Measurements from ENCODE around the gene CCDC32. TPM values are rescaled to one million over a fixed set of nuclear protein-coding genes. Genes with fewer than 3 reads are reported as not detected.

CCDC32 gene
- total and polyA plus RNA-seq, 2 donors (not counting 1 experiment from before 2014, with no cell fraction given): 29.5 to 76.6 TPM

- intact Hi-C loops (cut with micrococcal nuclease): loop anchor here (1.0 to 5.0 kb wide), 3 partner anchors 24 to 151 kb away; partner anchors contain the start of genes BAHD1 and RPUSD2
- peak overlapping the region in 1 of 2 donors; percentile 29 for H3K27ac ChIP-seq (ENCODE audit: low read length in 2 of 2)
- ChIA-PET CTCF (interaction anchor here (1.2 to 7.6 kb wide), 4 partner anchors 29 to 189 kb away, joined by 3 to 54 read pairs (median 8); partner anchors contain the start of gene CCDC32), POLR2A (interaction anchor here (0.6 kb wide), 1 partner anchor 85 kb away, joined by 3 read pairs; no protein-coding TSS in a partner anchor)
- DNase-seq (peak; percentile 22), ATAC-seq (ENCODE audit: low read depth) (no peak)
- no peaks in the 10 kb centered on the region for H3K9me3 Mint-ChIP-seq (ENCODE audit: insufficient read depth)
- TF ChIP-seq CTCF (IDR thresholded peaks at IDR 0.05): no peak
- no peak for TF ChIP-seq EZH2 (IDR thresholded peaks at IDR 0.05; ENCODE audit: borderline replicate concordance, insufficient read depth, low read depth, low read length, poor library complexity, severe bottlenecking)
- H3K4me1 ChIP-seq (ENCODE audit: control insufficient read depth in 2 of 2, insufficient read depth in 2 of 2, low read length in 2 of 2): peaks cover 10 to 22% of the 10 kb centered on the region in 2 donors
- no peak overlapping the region for H3K4me3 ChIP-seq (ENCODE audit: control extremely low read depth in 1 of 5, extremely low read depth in 1 of 5, insufficient read depth in 1 of 5, low read depth in 2 of 5, low read length in 4 of 5)
- no peaks in the 10 kb centered on the region for H3K27me3 ChIP-seq (replicated peaks in 1 of 4; ENCODE audit: control extremely low read depth in 1 of 4, control insufficient read depth in 3 of 4, insufficient read depth in 4 of 4, low read length in 3 of 4)
- H4K20me1 ChIP-seq (ENCODE audit: control insufficient read depth, insufficient read depth, low read length, poor library complexity, severe bottlenecking): no peaks in the 10 kb centered on the region
- H3K9ac ChIP-seq (ENCODE audit: low read length): no peak overlapping the region
- WGBS (ENCODE audit: insufficient coverage): no CpG with 5 or more reads among the region's 2 CpGs
- peak overlapping the region; percentile 96 for H3K4me3 Mint-ChIP-seq
- peak overlapping the region; percentile 85 for H3K4me2 ChIP-seq (replicated peaks; ENCODE audit: low read depth, low read length, poor library complexity, severe bottlenecking)
- peak overlapping the region; percentile 89 for H2AFZ ChIP-seq (ENCODE audit: insufficient read depth, low read depth, low read length, poor library complexity, severe bottlenecking)
- peaks cover 16% of the 10 kb centered on the region for H3K79me2 ChIP-seq (ENCODE audit: control insufficient read depth, insufficient read depth, low read length)
- peak overlapping the region; percentile 67 for H3K27ac Mint-ChIP-seq
- H3K9me3 ChIP-seq (ENCODE audit: control extremely low read depth in 1 of 3, control insufficient read depth in 2 of 3, insufficient read depth in 1 of 3, low read length in 2 of 3): no peaks in the 10 kb centered on the region
- no peaks in the 10 kb centered on the region for H3K36me3 ChIP-seq (replicated peaks in 1 of 2; ENCODE audit: control extremely low read depth in 1 of 2, control insufficient read depth in 1 of 2, extremely low read depth in 1 of 2, insufficient read depth in 2 of 2, low read length in 1 of 2)
- H3K27me3 Mint-ChIP-seq: no peaks in the 10 kb centered on the region
- peaks cover 23% of the 10 kb centered on the region for H3K4me1 Mint-ChIP-seq
Measured at GRCh38 chr15:40593165-40593564, 28.3 kb upstream of the CCDC32 start.

- no peaks in the 10 kb centered on the region for H3K9me3 ChIP-seq (ENCODE audit: control extremely low read depth in 1 of 3, control insufficient read depth in 2 of 3, insufficient read depth in 1 of 3, low read length in 2 of 3)
- no peak overlapping the region for H2AFZ ChIP-seq (ENCODE audit: insufficient read depth, low read depth, low read length, poor library complexity, severe bottlenecking)
- H3K4me3 Mint-ChIP-seq: peak overlapping the region; percentile 10
- no peak overlapping the region for H3K9ac ChIP-seq (ENCODE audit: low read length)
- ChIA-PET POLR2A (interaction anchor here (0.7 to 1.3 kb wide), 2 partner anchors 27 to 38 kb away, joined by 3 to 5 read pairs; partner anchors contain the start of gene CCDC32), CTCF (interaction anchor here (0.7 to 7.6 kb wide), 9 partner anchors 9 to 303 kb away, joined by 3 to 56 read pairs (median 5); partner anchors contain the start of genes CCDC32, RPUSD2 and VPS18)
- intact Hi-C loops (cut with micrococcal nuclease): loop anchor here (5.0 kb wide), 2 partner anchors 39 to 149 kb away; partner anchors contain the start of gene BAHD1
- peak overlapping the region; percentile 67 for H3K27ac Mint-ChIP-seq
- H3K36me3 ChIP-seq (replicated peaks in 1 of 2; ENCODE audit: control extremely low read depth in 1 of 2, control insufficient read depth in 1 of 2, extremely low read depth in 1 of 2, insufficient read depth in 2 of 2, low read length in 1 of 2): no peaks in the 10 kb centered on the region
- H3K4me1 Mint-ChIP-seq: peaks cover 23% of the 10 kb centered on the region
- H3K27me3 Mint-ChIP-seq: no peaks in the 10 kb centered on the region
- H3K79me2 ChIP-seq (ENCODE audit: control insufficient read depth, insufficient read depth, low read length): no peaks in the 10 kb centered on the region
- H3K27me3 ChIP-seq (replicated peaks in 1 of 4; ENCODE audit: control extremely low read depth in 1 of 4, control insufficient read depth in 3 of 4, insufficient read depth in 4 of 4, low read length in 3 of 4): no peaks in the 10 kb centered on the region
- H4K20me1 ChIP-seq (ENCODE audit: control insufficient read depth, insufficient read depth, low read length, poor library complexity, severe bottlenecking): no peaks in the 10 kb centered on the region
- H3K4me3 ChIP-seq (ENCODE audit: control extremely low read depth in 1 of 5, extremely low read depth in 1 of 5, insufficient read depth in 1 of 5, low read depth in 2 of 5, low read length in 4 of 5): no peak overlapping the region
- H3K9me3 Mint-ChIP-seq (ENCODE audit: insufficient read depth): no peaks in the 10 kb centered on the region
- H3K27ac ChIP-seq (ENCODE audit: low read length in 2 of 2): no peak overlapping the region
- peak; percentile 11 for DNase-seq
- no peak overlapping the region for H3K4me2 ChIP-seq (replicated peaks; ENCODE audit: low read depth, low read length, poor library complexity, severe bottlenecking)
- ATAC-seq (ENCODE audit: low read depth): no peak
- peaks cover 10 to 22% of the 10 kb centered on the region in 2 donors for H3K4me1 ChIP-seq (ENCODE audit: control insufficient read depth in 2 of 2, insufficient read depth in 2 of 2, low read length in 2 of 2)
- WGBS (ENCODE audit: insufficient coverage): 97% methylated on average over 8 of the region's 8 CpGs
- TF ChIP-seq CTCF (IDR thresholded peaks at IDR 0.05) (no peak), EZH2 (IDR thresholded peaks at IDR 0.05; ENCODE audit: borderline replicate concordance, insufficient read depth, low read depth, low read length, poor library complexity, severe bottlenecking) (no peak)
Measured at GRCh38 chr15:40591389-40591788, 26.5 kb upstream of the CCDC32 start.
